Measurements from ENCODE around the gene PRPSAP2. TPM values are rescaled to one million over a fixed set of nuclear protein-coding genes. Genes with fewer than 3 reads are reported as not detected.

The PRPSAP2 gene
- total and polyA plus RNA-seq, 8 donors, result 5.3 to 478 (median 25.0) TPM

DNA sequence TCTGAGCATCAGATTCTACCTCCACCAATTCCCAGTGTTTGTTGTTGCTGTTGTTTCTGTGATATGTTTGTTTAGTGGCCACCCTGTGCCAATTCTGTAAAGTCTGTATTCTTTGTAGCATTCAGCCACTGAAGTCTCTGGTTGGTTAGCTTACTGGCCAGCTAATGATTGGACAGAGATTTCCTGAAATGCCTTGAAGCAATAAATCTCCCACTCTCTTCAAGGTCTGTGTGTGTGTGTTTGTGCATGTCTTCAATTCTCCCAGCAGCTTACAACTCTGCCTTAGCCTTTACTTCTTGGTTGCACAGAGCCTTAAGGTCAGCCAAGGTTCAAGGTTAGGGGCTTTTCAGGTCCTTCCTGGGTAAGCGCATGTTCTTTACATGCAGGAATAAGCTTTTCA lies 38.2 kb downstream of the PRPSAP2 start:
- DNase-seq, result no peak
- Histone ChIP-seq H3K36me3 (peaks cover 28 to 90% (median 77%) of the 10 kb centered on the region in 4 donors), H3K27ac (no peak overlapping the region), H3K4me3 (no peak overlapping the region), H3K27me3 (no peaks in the 10 kb centered on the region), H3K4me1 (peaks cover 0 to 8% (median 2%) of the 10 kb centered on the region in 4 donors), H3K9me3 (no peaks in the 10 kb centered on the region)
- WGBS, 5 donors, result 84 to 97% (median 95%) methylated on average over 1 of the region's 1 CpG
- TF ChIP-seq, protein P1, sequence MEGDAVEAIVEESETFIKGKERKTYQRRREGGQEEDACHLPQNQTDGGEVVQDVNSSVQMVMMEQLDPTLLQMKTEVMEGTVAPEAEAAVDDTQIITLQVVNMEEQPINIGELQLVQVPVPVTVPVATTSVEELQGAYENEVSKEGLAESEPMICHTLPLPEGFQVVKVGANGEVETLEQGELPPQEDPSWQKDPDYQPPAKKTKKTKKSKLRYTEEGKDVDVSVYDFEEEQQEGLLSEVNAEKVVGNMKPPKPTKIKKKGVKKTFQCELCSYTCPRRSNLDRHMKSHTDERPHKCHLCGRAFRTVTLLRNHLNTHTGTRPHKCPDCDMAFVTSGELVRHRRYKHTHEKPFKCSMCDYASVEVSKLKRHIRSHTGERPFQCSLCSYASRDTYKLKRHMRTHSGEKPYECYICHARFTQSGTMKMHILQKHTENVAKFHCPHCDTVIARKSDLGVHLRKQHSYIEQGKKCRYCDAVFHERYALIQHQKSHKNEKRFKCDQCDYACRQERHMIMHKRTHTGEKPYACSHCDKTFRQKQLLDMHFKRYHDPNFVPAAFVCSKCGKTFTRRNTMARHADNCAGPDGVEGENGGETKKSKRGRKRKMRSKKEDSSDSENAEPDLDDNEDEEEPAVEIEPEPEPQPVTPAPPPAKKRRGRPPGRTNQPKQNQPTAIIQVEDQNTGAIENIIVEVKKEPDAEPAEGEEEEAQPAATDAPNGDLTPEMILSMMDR (IDR thresholded peaks at IDR 0.05), result no peak
- TF ChIP-seq EP300 (IDR thresholded peaks at IDR 0.05) (no peak), POLR2A (IDR thresholded peaks at IDR 0.05) (no peak), POLR2AphosphoS5 (IDR thresholded peaks at IDR 0.05) (no peak)
- intact Hi-C loops (cut with DNase I; ENCODE audit: low total_unique reads), result no loop called here

DNA sequence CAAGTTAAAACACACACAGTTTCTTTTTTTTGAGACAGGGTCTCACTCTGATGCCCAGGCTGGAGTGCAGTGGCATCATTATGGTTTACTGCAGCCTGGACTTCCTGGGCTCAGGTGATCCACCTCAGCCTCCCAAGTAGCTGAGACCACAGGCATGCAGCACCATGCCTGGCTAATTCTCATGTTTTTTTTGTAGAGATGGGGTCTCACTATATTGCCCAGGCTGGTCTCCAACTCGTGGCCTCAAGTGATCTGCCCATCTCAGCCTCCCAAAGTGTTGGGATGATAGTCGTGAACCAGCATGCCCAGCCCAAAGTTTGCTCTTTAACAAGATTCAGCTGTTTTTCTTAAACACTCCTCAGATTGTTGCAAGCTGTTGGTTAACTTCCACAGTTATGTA lies 39.0 kb downstream of the PRPSAP2 start:
- whole genome bisulfite sequencing, 5 donors, result 81 to 94% (median 88%) methylated on average over 2 of the region's 2 CpGs
- TF ChIP-seq EP300 (IDR thresholded peaks at IDR 0.05) (no peak), POLR2A (IDR thresholded peaks at IDR 0.05) (no peak), POLR2AphosphoS5 (IDR thresholded peaks at IDR 0.05) (no peak)
- TF ChIP-seq, protein P1 (IDR thresholded peaks at IDR 0.05), result no peak
- Histone ChIP-seq H3K27me3 (no peaks in the 10 kb centered on the region), H3K27ac (no peak overlapping the region), H3K4me1 (peaks cover 0 to 16% (median 2%) of the 10 kb centered on the region in 4 donors), H3K36me3 (peaks cover 21 to 88% (median 70%) of the 10 kb centered on the region in 4 donors), H3K9me3 (no peaks in the 10 kb centered on the region), H3K4me3 (no peak overlapping the region)
- intact Hi-C loops (cut with DNase I; ENCODE audit: low total_unique reads), result no loop called here
- no peak for DNase-seq

- DNase-seq, result no peak
- TF ChIP-seq EP300 (IDR thresholded peaks at IDR 0.05), result no peak
- TF ChIP-seq POLR2AphosphoS5 (IDR thresholded peaks at IDR 0.05), result no peak
- TF ChIP-seq POLR2A (IDR thresholded peaks at IDR 0.05), result no peak
- 78 to 94% (median 88%) methylated on average over 5 of the region's 5 CpGs for WGBS, 5 donors
- H3K9me3 ChIP-seq, result no peaks in the 10 kb centered on the region
- no peak overlapping the region for H3K27ac ChIP-seq
- H3K4me1 ChIP-seq, result peaks cover 0 to 17% (median 2%) of the 10 kb centered on the region in 4 donors
- no peaks in the 10 kb centered on the region for H3K27me3 ChIP-seq
- H3K4me3 ChIP-seq, result no peak overlapping the region
- peaks cover 10 to 82% (median 60%) of the 10 kb centered on the region in 4 donors for H3K36me3 ChIP-seq
- intact Hi-C loops (cut with DNase I; ENCODE audit: low total_unique reads), result no loop called here
These were observed 46.6 kb downstream of the PRPSAP2 start for GRCh38 chr17:18904482-18904881.

GRCh38 chr17:18905226-18905625 lies 47.3 kb downstream of the PRPSAP2 start:
- peaks cover 10 to 84% (median 64%) of the 10 kb centered on the region in 4 donors for H3K36me3 ChIP-seq
- DNase-seq, result no peak
- WGBS, 5 donors, result 68 to 77% (median 74%) methylated on average over 5 of the region's 5 CpGs
- intact Hi-C loops (cut with DNase I; ENCODE audit: low total_unique reads), result no loop called here
- TF ChIP-seq, protein P1 (IDR thresholded peaks at IDR 0.05), result no peak
- TF ChIP-seq POLR2AphosphoS5 (IDR thresholded peaks at IDR 0.05) (no peak), POLR2A (IDR thresholded peaks at IDR 0.05) (no peak), EP300 (IDR thresholded peaks at IDR 0.05) (no peak)
- no peak overlapping the region for H3K27ac ChIP-seq
- no peak overlapping the region for H3K4me3 ChIP-seq
- H3K27me3 ChIP-seq, result no peaks in the 10 kb centered on the region
- no peaks in the 10 kb centered on the region for H3K9me3 ChIP-seq
- H3K4me1 ChIP-seq, result peaks cover 0 to 17% (median 2%) of the 10 kb centered on the region in 4 donors

DNA sequence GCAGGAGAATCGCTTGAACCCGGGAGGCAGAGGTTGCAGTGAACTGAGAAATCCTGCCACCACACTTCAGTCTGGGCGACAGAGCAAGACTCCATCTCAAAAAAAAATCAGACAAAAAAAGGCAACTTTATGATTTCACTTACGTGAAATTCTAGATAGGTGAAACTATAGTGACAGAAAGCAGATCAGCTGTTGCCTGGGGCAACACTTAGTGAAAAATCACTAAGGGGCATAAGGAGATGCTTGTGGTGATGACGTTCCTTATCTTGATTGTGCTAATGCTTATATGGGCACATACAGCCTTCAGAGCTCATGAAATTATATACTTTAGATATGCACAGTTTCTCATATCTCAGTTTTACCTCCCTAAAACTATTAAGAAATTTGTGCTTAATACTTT lies 52.4 kb downstream of the PRPSAP2 start:
- no peaks in the 10 kb centered on the region for H3K27me3 ChIP-seq
- 92 to 96% (median 95%) methylated on average over 5 of the region's 5 CpGs for WGBS, 5 donors
- no peaks in the 10 kb centered on the region for H3K9me3 ChIP-seq
- TF ChIP-seq, protein P1 (IDR thresholded peaks at IDR 0.05), result no peak
- TF ChIP-seq EP300 (IDR thresholded peaks at IDR 0.05) (no peak), POLR2A (IDR thresholded peaks at IDR 0.05) (no peak), POLR2AphosphoS5 (IDR thresholded peaks at IDR 0.05) (no peak)
- no peaks in the 10 kb centered on the region for H3K4me1 ChIP-seq
- H3K36me3 ChIP-seq, result peaks cover 13 to 90% (median 81%) of the 10 kb centered on the region in 4 donors
- no peak overlapping the region for H3K4me3 ChIP-seq
- no peak overlapping the region for H3K27ac ChIP-seq
- intact Hi-C loops (cut with DNase I; ENCODE audit: low total_unique reads), result no loop called here
- no peak for DNase-seq
